ENCODE results near the gene GULP1.
A peak's percentile ranks its signal among the peaks of the same experiment; 100 is the strongest.

The GULP1 gene

GRCh38 chr2:188367164-188367563 lies 75.5 kb downstream of the GULP1 start:
- DNase-seq (ENCODE audit: low read depth) = no peak

DNA sequence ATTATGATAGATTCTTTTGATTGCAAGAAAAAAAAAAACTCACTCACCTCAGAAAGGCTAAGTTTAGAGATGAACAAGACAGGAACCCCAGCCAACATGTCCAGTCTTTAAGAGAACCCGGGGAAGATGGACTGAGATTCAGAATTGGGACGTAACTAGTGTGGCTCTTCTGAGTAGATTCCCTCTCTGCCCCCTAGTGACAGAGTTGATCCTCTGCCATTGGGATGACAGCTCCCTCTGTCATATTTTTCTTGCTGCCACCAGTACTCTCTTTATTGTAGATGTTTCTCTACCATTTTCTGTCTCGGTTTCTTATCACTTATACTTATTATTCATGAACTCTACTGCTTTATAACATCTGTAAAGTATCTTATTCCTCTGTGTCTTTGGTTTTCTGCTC lies 77.7 kb downstream of the GULP1 start:
- peak; percentile 76 for DNase-seq (ENCODE audit: low read depth)

DNA sequence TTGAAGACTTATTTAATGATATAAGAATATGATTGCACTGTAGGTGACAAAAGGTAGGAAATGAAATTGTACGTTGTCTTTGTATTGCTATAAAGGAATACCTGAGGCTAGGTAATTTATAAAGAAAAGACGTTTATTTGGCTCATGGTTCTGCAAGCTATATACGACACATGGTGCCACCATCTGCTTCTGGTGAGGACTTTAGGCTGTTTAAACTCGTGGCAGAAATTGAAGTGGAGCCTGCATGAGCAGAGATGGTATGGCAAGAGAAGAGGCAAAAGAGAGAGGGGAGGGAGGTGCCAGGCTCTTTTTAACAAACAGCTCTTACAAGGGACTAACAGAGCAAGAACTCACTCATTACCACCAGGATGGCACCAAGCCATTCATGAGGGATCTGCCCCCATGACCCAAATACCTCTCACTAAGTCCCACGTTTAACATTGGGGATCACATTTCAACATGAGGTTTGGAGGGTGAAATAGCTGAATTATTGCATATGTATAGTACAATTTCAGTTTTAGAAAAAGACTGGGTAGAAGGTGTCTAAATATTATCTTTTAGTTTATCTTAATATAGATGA lies 86.8 kb downstream of the GULP1 start:
- no peak for DNase-seq (ENCODE audit: low read depth)

GRCh38 chr2:188379748-188380147 lies 88.1 kb downstream of the GULP1 start:
- no peak for DNase-seq (ENCODE audit: low read depth)

DNA sequence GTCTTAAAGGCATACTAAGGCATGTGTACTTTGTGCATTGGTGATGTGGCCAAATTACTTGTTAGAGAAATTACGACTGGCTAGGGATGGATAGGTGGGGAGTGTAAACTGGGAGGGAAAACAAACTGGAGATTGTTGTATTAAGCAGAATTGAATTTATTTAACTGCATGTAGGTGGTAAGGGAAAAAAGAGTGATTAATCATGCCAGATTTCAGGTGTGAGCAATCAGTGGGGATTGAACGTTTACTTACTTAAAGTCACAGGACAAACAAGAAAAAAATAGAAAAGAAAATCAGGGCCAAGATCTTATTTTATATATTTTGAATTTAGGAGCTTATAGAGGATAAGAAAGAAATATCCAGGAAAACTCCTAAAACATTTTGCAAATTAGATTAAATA lies 88.6 kb downstream of the GULP1 start:
- DNase-seq (ENCODE audit: low read depth) = no peak

- DNase-seq (ENCODE audit: low read depth) = peak; percentile 75
Measured at GRCh38 chr2:188381614-188382013, 89.9 kb downstream of the GULP1 start.

DNA sequence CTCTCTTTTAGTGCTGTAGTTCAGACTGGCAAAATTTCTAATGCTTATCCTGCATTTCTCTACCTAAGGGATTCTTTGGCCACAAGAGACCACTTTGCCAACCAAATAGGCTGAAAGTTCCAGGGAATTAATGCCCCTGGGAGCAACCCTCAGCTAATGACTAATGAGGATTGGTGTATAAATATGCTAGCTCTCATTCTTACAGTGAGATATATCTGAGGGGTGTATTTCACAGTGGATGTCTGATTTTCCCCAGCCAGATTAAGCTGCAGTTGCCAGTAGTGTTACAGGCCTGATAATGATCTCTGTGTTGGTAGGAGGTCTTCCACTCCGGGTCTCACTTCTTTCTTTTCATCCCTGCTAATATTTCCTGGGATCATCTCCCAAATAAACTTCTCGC lies 90.4 kb downstream of the GULP1 start:
- DNase-seq (ENCODE audit: low read depth) = peak; percentile 42

GRCh38 chr2:188383158-188383557 lies 91.5 kb downstream of the GULP1 start:
- DNase-seq (ENCODE audit: low read depth) = no peak

GRCh38 chr2:188385857-188386256 lies 94.2 kb downstream of the GULP1 start:
- no peak for DNase-seq (ENCODE audit: low read depth)

DNA sequence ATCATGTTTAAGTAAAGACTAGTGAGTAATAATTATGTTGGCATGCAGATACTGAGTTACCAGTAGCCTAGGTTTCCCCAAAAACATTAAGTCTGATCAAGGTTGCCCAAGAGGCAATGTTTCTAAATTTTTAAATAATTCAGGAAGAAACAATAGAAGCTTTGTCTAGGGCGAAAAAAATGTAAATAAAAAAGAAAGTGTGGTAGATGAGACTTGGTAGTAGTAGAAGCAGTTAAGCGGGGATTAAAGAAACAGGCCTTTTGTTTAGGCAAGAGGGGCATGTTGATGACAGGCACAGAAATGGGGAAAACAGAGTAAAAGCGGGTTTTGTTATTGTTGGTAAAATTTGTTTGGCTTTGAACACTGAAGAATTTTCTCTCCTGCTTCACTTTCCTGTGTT lies 97.2 kb downstream of the GULP1 start:
- DNase-seq (ENCODE audit: low read depth) = no peak

DNA sequence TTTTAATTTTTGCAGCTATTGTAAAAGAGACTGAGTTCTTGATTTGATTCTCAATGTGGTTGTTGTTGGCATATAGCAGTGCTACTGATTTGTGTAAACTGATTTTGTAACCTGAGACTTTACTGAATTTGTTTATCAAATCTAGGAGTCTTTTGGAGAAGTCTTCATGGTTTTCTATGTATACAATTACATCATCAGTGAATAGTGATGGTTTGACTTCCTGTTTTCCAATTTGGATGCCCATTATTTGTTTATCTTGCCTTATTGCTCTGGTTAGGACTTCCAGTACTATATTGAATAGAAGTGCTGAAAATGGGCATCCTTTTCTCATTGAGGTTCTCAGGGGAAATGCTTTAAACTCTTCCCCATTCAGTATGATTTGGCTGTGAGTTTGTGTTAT lies 99.7 kb downstream of the GULP1 start:
- DNase-seq (ENCODE audit: low read depth) = no peak

DNA sequence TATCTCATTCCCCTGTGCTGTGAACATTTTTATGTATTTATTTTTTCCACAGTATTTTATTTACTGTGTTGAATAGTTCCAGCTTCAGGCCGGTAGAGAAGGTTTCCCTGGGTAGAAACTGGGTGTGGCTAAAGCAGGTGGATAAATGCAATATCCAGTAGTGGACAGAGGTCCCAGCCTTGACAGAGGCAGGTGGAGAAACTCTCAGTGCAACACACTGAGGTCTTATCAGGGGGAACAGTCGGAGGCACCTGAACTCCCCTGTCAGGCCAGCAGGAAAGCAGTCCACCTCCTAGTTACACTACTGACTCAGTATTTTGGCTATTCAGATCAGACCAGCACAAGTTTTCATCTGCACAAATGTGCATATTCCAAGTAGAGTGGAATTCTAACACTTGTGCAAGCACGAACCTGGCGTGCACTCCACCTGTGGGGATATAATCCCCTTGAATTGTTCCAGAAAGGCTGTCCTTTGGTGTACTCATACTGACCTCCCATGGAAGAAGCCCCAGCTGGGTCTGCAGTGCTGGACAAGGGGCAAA lies 103.3 kb downstream of the GULP1 start:
- DNase-seq (ENCODE audit: low read depth) = no peak

- DNase-seq (ENCODE audit: low read depth) = no peak
Measured at GRCh38 chr2:188395903-188396689, 104.4 kb downstream of the GULP1 start.

GRCh38 chr2:188399159-188399558 lies 107.5 kb downstream of the GULP1 start:
- DNase-seq (ENCODE audit: low read depth) = peak; percentile 82

GRCh38 chr2:188403676-188404075 lies 112.0 kb downstream of the GULP1 start:
- DNase-seq (ENCODE audit: low read depth) = peak; percentile 35

DNA sequence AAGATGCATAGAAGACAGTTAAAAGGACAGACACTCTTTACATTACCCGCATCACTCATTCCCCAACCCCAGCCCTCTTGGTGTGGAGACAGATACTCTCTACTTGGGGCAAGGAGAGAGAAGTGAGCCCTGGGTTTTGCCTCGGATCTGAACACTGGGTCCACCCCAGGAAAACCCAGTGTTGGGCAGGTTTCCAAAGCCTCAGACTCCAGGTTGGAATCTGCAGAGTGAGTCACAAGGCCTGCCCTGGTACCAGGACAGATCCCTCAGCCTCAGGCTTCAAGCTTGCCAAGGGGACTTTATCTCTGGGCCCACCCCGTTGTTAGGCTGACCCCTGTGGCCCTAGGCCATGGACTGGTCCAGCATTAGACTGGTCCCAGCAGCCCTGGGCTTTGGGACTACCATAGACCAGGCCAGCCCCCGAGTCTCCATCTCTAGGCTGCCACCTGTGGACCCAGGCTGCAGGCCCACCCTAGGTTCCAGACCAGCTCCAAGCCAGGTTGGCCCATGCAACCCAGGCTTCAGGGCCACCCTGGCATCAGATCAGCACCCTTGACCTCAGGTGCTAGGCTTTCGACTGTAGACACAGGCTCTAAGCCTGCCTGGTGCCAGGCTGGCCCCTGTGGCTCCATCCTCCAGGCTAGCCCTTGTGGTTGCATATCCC lies 112.8 kb downstream of the GULP1 start:
- peak; percentile 57 for DNase-seq (ENCODE audit: low read depth)

DNA sequence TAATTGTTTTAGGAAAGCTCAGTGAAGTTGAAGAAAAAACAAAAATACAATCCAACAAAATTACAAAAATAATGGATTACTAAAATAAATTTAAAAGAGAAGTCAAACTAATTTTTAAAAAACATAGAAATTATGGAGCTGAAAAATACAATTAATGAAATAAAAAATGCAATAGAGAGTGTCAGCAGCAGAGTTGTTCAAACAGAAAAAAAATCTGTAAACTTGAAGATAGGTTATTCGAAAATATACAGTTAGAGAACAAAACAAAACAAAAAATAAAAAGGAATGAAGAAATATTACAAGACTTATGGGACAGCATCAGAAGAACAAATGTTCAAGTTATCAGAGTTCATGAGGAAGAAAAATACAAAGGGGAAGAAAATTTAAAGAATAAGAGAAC lies 114.7 kb downstream of the GULP1 start:
- DNase-seq (ENCODE audit: low read depth) = no peak

DNA sequence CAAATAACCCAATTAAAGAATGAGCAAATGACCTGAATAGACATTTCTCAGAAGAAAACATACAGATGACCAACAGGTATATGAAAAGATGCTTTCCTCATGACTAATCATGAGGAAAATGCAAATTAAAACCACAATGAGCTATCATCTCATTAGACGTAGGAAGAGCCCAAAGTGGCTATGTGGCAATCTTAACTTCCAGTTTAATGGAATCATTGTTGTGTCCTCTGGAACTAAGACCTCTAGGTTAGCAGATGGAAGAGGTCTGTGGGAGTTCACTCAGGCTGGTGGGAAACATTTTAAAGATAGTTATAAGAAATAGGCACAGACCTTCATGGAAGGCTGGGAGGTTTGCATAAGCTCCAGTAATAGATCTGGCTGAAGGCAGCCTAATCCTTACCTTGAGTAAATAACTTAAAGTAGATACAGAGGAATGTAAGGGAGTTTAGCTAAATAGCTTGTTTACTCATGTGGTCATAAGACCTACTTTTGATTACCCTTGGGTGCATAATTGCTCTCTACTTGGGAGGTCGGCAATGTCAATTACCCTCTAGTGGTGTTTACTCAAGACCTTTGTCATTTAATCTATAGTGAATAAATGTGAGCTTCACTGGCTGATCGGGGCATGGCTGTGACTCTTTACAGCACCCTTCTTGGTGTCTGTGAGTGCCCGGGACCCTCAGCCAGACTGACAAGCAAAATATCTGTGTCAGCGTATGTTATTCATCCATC lies 119.0 kb downstream of the GULP1 start:
- peak; percentile 70 for DNase-seq (ENCODE audit: low read depth)

DNA sequence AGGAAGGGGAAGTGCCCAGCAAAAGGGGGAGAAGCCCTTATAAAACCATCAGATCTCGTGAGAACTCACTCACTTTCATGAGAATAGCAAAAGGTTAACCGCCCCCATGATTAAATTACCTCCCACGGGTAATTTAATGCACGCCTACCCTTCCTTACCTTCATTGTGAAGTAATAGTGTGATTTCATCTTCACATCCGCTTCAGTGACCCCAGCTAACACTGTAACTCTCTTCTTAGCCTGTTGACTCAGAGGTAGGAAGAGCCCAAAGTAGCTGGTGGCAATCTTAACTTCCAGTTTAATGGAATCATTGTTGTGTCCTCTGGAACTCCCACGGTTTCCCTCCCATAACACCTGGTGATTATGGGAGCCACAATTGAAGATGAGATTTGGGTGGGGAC lies 120.5 kb downstream of the GULP1 start:
- DNase-seq (ENCODE audit: low read depth) = no peak

- DNase-seq (ENCODE audit: low read depth) = peak; percentile 24
Measured at GRCh38 chr2:188414411-188414810, 122.7 kb downstream of the GULP1 start.

DNA sequence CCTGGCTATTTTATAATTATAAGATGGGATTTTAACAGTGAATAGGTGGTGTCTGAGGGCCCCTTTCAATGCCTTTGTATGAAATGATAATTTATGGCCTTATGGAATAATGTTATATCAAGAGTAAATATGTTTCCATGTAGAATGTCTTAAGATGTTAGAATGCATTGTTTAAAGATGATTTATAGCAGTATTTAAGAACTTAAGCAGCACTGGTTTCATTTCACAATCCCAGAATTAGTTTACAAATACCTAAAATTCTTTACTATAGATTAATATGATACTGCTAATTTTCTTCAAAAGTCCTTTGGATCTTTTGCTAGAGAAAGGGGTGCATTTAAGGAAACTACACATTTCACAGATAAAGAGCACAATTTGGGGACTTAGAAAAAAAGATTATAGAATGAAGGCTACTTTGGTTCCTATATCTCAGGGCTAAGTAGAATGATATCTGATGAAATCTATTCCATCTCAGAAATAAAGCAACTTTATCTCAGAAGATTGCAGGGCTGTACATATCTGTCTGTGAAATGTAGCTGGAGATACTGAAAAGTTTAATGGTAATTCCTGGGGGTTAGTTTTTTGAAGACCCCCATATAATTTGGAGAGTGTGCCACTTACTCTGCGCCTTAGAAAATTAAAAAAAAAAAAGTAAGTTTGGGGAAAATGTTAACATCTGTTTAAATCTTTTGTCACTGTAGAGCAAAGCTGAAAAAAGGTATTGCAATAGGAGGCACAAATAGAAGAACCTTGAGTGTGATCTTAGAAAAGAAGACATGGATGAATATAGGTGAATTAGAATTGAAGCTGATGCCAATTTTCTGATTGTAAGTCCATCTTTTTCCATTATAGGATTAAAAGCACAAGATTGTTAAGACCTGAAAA lies 123.4 kb downstream of the GULP1 start:
- DNase-seq (ENCODE audit: low read depth) = peak; percentile 59

- no peak for DNase-seq (ENCODE audit: low read depth)
Measured at GRCh38 chr2:188415754-188416083, 124.0 kb downstream of the GULP1 start.
